CD1c-positive myeloid dendritic cell (primary cell): ENCODE results near the gene PTPRT.

ENCODE experiments used
- DNase-seq: peaks from one replicate; pipeline ENCODE4 v3.0.0-alpha.2; 2016; ENCODE audit errors: extremely low spot score

Gene PTPRT

DNA sequence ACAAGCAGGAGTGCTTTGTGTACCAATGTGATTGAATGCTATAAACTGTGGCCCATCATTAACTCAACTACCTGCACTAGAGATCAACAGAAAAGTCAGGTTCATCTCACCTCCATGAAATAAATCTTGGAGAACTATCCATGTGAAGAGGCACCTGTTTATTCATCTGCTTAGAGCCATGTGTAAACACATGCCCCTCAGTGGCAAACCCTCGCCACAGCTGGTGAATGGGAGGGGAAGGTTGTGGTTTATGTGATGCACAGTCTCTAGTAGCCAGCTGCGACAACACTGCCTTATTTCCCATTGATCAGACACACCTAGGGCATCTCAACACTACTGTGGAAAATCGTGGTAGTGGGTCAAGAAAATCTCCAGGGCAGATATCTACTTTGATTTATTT lies 640.2 kb downstream of the PTPRT start:
- DNase-seq, result no peak

GRCh38 chr20:42544926-42545325 lies 644.8 kb downstream of the PTPRT start:
- DNase-seq, result no peak

DNA sequence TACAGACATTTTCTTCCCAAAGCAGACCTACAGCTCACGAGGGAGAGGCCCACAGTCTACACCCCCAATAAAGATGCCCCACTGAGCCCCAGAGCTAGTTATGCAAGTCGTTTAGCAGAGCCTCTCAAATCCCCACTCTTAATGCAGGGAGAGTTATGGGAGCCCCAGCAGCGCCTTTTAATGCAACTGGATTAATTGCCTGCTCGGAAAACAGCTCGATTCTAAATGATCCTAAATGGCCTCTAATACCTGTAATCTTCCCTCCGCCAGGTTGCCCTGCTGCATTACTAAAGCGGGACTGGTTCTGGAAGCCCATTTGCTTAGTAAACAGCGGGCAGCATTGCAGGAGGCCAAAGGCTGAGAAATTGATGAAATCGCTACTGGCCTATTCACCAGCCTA lies 656.9 kb downstream of the PTPRT start:
- DNase-seq, result no peak

GRCh38 chr20:42531508-42531961 lies 658.2 kb downstream of the PTPRT start:
- no peak for DNase-seq

- DNase-seq, result peak; percentile 42
Measured at GRCh38 chr20:42530855-42531448, 658.8 kb downstream of the PTPRT start.

- no peak for DNase-seq
Measured at GRCh38 chr20:42530191-42530590, 659.5 kb downstream of the PTPRT start.

GRCh38 chr20:42524058-42524457 lies 665.6 kb downstream of the PTPRT start:
- no peak for DNase-seq

GRCh38 chr20:42516692-42517091 lies 673.0 kb downstream of the PTPRT start:
- no peak for DNase-seq

DNA sequence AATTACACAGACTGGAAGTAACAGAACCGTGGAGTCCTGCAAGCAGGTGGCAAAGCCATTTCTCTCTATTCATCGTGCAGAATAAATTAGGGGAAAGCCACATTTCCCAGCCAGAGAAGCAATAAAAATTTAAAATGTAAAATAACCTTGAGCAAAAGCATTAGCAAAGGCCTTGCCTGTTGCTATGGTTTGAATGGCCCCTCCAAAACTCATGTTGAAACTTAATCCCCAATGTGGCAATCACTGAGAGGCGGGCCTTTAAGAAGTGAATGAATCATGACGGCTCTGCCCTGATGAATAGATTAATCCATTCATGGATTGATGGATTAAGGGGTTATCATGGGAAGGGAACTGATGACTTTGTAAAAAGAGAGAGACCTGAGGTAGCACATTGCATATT lies 679.0 kb downstream of the PTPRT start:
- DNase-seq, result no peak

DNA sequence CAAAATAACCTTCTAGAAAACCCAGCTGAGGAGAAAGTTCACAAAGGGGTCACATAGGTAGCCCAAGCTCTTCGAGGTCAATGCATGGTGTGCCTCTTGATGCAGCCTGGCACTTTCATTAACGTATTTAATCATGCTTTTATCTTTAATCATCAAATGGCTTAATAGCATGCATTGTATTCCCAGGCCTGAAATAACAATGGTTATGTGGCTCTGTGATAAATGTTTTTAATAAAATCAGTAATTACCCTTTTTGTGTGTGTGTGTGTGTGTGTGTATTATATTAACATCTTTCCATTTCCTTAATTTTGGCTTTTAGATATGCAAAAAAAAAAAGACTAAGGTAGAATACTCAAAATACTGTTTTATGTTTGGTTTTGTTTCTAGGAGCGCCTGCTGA lies 681.8 kb downstream of the PTPRT start:
- no peak for DNase-seq

DNA sequence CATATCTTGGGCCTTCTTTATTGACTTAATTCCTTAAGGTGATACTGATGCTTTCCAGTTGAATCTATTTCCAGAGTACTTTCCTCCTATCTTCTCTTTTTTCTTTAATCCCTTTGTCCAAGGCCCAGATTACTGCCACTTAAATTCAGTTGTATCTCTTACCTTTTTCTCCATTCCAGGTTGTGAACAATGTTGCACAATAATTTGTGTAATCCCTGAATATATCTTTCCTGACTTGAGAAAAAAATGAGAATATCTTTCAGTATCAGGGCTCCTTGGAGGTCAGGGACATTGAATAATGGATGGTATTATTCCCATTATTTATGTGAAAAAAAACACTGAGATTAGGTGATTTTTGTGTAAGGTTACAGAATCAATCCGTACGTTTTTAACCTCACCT lies 683.3 kb downstream of the PTPRT start:
- no peak for DNase-seq

DNA sequence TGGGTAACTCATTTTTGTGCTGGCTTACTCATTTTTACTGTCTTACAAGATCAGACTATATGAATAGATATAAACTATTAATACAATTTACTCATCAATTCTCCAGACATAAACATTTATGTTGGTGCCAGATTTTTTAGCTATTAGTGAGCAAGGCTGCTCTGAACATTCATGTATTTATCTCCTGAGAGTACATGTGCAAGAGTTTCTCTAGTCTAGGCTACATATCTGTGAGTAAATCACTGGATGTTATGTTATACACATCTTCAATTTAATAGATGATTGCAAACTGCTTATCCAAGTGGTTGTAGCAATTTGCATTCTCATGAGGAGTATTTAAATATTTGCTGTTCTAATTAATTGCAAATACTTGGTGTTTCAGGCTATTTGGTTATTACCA lies 687.1 kb downstream of the PTPRT start:
- DNase-seq, result no peak

DNA sequence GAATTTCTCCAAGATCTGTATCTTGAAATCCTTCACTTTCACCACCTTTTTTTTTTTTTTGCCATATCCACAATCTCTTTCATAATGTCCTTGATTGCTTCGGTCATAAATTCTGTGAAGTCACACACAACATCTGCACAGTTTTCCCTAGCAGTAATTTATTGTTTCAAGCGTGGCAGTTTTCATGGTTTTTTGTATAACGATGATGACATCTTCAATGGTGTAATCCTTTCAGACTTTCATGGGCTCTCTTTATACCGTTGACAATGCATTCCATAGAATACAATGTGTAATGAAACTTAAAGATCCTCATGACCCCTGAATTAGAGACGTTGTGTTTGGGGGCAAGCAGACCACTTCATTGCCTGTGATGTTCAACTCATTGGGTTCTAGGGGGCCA lies 693.1 kb downstream of the PTPRT start:
- no peak for DNase-seq

DNA sequence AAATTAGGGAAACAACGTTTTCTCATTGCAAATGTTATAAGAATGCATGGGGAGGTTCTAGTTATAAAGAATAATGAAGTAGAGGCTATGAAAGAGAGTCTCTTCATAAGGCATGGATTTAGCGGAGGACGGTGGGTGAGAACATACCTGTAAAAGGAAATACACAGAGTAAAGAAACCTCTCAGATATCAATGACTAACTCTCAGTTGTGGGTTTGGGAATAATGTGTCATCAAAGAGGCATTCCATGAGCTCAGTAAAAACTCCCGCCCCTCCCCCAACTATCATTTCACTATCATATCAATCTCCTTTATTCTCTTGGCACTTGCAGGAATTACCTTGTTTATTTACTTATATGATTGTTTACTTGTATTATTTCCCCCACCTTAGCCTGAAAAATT lies 695.4 kb downstream of the PTPRT start:
- no peak for DNase-seq

DNA sequence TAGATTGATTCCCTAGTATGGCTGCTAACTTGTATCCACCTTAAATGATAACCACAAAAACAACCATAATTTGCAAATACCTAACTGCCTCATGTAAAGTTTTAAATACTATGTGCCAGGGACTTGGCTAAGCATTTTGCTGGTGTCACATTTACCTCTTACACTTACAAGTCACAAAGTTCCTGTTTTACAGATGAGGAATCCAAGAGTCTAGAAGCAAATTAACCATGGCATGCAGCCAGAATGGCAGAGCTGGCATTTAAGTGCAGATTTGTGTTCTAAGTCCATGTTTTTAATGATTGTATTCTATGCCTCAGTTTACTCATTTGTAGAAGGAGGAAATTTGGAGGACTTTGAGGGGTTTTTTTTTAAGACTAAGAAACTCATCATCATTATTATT lies 696.7 kb downstream of the PTPRT start:
- DNase-seq, result peak; percentile 73

DNA sequence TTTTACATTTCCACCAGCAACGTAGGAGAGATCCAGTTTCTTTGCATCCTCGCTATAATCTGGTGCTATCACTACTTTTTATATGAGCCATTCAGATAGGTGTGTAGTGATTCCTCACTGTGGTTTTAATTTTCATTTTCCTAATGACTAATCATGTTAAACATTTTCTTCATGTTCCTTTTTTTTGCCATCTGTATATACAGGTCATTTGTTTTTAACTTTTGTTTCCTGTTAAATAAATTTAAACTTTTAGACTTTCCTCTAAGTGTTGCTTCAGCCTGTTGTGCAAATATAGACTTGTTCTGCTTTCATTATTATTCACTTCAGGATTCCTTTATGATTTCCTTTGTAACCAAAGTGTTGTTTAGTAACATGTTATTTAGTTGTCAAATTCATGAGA lies 697.4 kb downstream of the PTPRT start:
- DNase-seq, result peak; percentile 86

- no peak for DNase-seq
Measured at GRCh38 chr20:42485556-42485955, 704.1 kb downstream of the PTPRT start.

- DNase-seq, result peak; percentile 71
Measured at GRCh38 chr20:42484790-42485375, 704.8 kb downstream of the PTPRT start.

DNA sequence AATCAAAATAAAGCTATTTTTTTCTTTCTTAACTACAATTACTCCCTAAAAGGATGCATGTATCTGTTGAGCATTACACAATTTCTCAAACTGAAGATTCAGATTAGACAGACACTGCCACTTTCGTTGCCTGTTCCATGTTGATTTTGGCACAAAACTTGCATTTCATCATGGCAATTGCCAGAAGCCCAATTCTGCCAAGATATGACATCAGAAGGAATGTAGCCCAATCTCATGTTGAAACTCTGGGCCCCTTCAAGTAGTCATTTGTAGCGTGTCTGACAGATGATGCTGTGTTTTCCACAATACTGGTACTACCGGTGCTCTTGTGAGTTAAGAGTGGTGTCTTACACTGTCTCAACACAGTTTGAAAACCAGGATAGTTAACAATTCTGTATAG lies 705.4 kb downstream of the PTPRT start:
- DNase-seq, result peak; percentile 47

DNA sequence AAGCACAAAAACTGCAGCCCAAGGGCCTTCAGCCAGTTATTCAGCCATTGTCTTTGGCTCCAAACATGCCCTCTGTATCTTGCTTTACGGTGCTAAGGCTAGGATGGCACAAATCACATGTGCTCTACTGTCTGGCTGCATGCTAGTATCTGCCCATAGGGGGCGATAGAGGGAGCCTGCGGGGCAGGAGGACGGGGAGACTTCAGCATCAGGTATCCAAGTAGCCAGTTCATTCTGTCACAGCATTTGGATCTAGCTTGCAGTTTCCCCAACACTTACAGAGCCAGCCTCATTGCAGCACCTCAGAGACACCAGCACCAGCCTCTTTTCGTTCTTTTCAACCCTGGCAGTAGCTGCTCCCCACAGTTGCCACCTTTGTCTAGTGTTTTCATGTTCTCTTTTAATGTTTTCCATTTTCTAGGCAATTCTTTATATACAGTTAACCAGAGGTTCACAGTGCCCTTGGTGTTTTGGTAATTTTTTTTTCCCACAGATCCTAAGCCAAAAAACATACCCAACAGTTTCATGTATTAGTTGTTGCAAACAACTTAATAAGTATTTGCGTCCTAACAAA lies 705.9 kb downstream of the PTPRT start:
- peak; percentile 44 for DNase-seq

DNA sequence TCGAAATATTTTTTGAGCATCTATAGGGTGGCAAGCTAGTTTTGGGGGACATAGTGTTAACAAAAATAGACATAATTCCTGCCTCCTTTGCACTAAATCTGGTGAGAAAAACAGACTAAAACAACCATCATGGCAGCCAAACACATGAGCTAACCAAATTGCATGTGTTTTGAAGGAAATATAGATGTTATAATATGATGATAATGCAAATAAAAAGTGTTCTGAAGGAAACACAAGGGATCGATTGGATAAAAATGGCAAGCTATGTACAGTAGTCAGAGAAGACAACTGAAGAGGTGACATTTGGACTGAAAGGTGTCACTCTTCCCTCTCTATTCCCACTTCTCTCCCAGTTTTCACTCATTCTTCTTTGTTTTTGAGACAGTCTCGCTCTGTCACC lies 706.9 kb downstream of the PTPRT start:
- no peak for DNase-seq

GRCh38 chr20:42475773-42476172 lies 713.9 kb downstream of the PTPRT start:
- no peak for DNase-seq

DNA sequence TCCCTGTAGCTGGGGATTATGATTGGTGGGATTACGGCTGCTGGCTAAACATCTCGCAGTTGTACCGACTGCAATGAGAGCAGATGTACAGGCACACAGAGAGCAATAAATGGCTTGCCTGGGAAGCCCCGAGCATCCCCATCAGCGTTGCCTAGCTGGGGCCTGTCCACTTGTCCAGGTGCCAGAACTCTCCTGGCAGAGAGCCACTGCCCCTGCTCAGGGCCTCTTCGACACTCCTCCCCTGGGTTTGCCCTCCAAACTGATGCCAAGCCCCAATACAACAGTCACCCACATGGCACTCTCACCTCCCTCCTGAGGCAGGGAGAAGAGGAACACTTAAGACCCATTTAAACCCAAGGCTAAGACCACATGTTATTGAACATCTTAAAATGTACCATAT lies 715.1 kb downstream of the PTPRT start:
- no peak for DNase-seq

DNA sequence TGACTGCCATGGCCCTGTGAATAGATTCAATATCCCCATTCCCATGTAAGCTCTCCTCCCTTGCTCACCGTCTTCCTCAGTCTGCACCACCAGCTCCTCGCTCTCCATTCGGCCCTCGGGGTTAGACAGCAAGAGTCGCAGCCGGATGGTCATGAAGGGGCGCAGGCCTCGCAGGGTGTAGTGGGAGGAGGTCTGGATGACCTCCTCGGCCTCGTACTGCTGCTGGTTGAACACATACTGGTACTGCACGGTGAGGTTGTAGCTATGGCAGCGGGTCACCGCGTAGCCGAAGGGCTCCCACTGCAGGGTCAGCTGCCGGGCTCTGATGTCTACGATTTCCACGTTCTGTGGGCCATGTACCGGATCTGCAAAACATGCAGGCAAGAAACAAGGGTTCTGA lies 717.5 kb downstream of the PTPRT start:
- no peak for DNase-seq
